HepG2 (cell line): ENCODE measurements around the gene MAP3K1. TPM values are rescaled to one million over a fixed set of nuclear protein-coding genes. Genes with fewer than 3 reads are reported as not detected.

ENCODE experiments used
- ATAC-seq: fragments of 200-7000 bp; cut with Tn5 transposase; 3 replicates; pipeline ENCODE4 v1.9.1; 2020; ENCODE audit warnings: mild to moderate bottlenecking, moderate library complexity
- BruUV-seq: library from RNA; stranded (reverse); fragments of 400-500 nt; replicated peaks from 2 replicates; lab custom pipeline; 2021; lab: Mats Ljungman, UMichigan
- CTCF ChIA-PET: fragments of 300-600 bp; formaldehyde crosslinking; extraction: SDS; loops from one replicate; lab custom pipeline; 2021; ENCODE audit warnings: low total read pairs, inconsistent platforms, low intra/inter-chr PET ratio; lab: Yijun Ruan, JAX
- POLR2A ChIA-PET: fragments of 350-600 bp; sonication (Branson Sonifier 250); formaldehyde crosslinking; loops from one replicate; lab custom pipeline; 2020; ENCODE audit warnings: antibody characterized with exemption, inconsistent platforms; lab: Yijun Ruan, JAX
- DNase-seq: peaks from one replicate; pipeline ENCODE4 v3.0.0-alpha.2; 2015; ENCODE audit warnings: low spot score
- FAIRE-seq: peaks from 3 replicates; lab custom pipeline; 2011; peaks lifted over from hg19 to GRCh38; lab: Jason Lieb, UNC
- H2AFZ ChIP-seq: one replicate; pipeline ENCODE4 v1.6.1; 2011; ENCODE audit warnings: low read length, inconsistent platforms
- H3K27ac ChIP-seq: fragments of 300-600 bp; 3 replicates; pipeline ENCODE4 v1.8.0; 2011; ENCODE audit warnings: mixed run types, mild to moderate bottlenecking, mixed read lengths, low read length, inconsistent platforms; ENCODE audit not compliant: insufficient read depth; ENCODE audit errors: extremely low read length
- H3K27me3 ChIP-seq, 2 experiments: fragments of 200-600 bp in 1 of 2; 2 replicates in 1 of 2; 3 replicates in 1 of 2; pipeline versions ENCODE4 v1.6.0 to v1.8.0; 2011; ENCODE audit warnings: low read length in 2 of 2, mild to moderate bottlenecking in 2 of 2, moderate library complexity in 2 of 2, inconsistent platforms in 1 of 2; ENCODE audit not compliant: insufficient read depth in 2 of 2, control insufficient read depth in 1 of 2
- H3K36me3 ChIP-seq, 2 experiments: fragments of 200-600 bp in 1 of 2; replicated peaks in 1 of 2; 2 replicates in 1 of 2; 3 replicates in 1 of 2; pipeline versions ENCODE4 v1.5.1 to v1.8.0; 2011; ENCODE audit warnings: low read length in 2 of 2, inconsistent platforms in 1 of 2; ENCODE audit not compliant: insufficient read depth in 2 of 2, control insufficient read depth in 1 of 2
- H3K4me1 ChIP-seq: 2 replicates; pipeline ENCODE4 v1.5.1; 2012; ENCODE audit warnings: low read length, inconsistent platforms; ENCODE audit not compliant: insufficient read depth
- H3K4me2 ChIP-seq: 2 replicates; pipeline ENCODE4 v1.6.0; 2011; ENCODE audit warnings: low read depth, low read length, inconsistent platforms
- H3K4me3 ChIP-seq, 3 experiments: fragments of 200-600 bp in 1 of 3; sonication (generic), shearing (Covaris generic) in 1 of 3; replicated peaks in 1 of 3; 2 replicates each; pipeline ENCODE4 v1.5.1; 2011 to 2016; ENCODE audit warnings: low read length in 3 of 3, inconsistent platforms in 2 of 3, low read depth in 2 of 3, mild to moderate bottlenecking in 2 of 3, control low read depth in 1 of 3, mixed read lengths in 1 of 3; ENCODE audit not compliant: insufficient read depth in 1 of 3
- H3K79me2 ChIP-seq: one replicate; pipeline ENCODE4 v1.6.1; 2011; ENCODE audit warnings: low read length, inconsistent platforms; ENCODE audit not compliant: insufficient read depth
- H3K9ac ChIP-seq: 2 replicates; pipeline ENCODE4 v1.6.0; 2011; ENCODE audit warnings: mild to moderate bottlenecking, low read depth, low read length, inconsistent platforms; ENCODE audit not compliant: insufficient read depth
- H3K9me3 ChIP-seq: 2 replicates; pipeline ENCODE4 v1.5.1; 2012; ENCODE audit warnings: mild to moderate bottlenecking, low read length
- H4K20me1 ChIP-seq: 2 replicates; pipeline ENCODE4 v1.6.0; 2011; ENCODE audit warnings: inconsistent platforms, mild to moderate bottlenecking, low read length, moderate library complexity; ENCODE audit not compliant: insufficient read depth
- AGO1 ChIP-seq: fragments of 200-400 bp; formaldehyde crosslinking; IDR thresholded peaks from 2 replicates; pipeline ENCODE4 v1.6.1; 2017; ENCODE audit warnings: mild to moderate bottlenecking, low read depth, low read length, moderate library complexity; ENCODE audit not compliant: poor library complexity, severe bottlenecking
- ATF4 ChIP-seq, 2 experiments: fragments of 450-650 bp in 1 of 2; sonication (generic) in 1 of 2; formaldehyde crosslinking; IDR thresholded peaks; 2 replicates each; pipeline versions ENCODE4 v1.5.0 to v1.8.0; 2020 to 2022; ENCODE audit warnings: mild to moderate bottlenecking in 1 of 2, missing genetic modification reagents in 1 of 2
- ATF6 ChIP-seq: sonication (generic); formaldehyde crosslinking; conservative IDR thresholded peaks from 2 replicates; pipeline ENCODE4 v1.4.0; 2020; ENCODE audit warnings: missing genetic modification reagents
- ERF ChIP-seq: IDR thresholded peaks from 2 replicates; pipeline ENCODE4 v1.6.1; 2018; ENCODE audit warnings: missing biosample characterization, missing genetic modification reagents
- GMEB2 ChIP-seq: IDR thresholded peaks from 2 replicates; pipeline ENCODE4 v1.6.1; 2016; ENCODE audit warnings: missing biosample characterization, missing genetic modification reagents, low read depth
- HDAC1 ChIP-seq: sonication (generic); formaldehyde crosslinking; IDR thresholded peaks from 2 replicates; pipeline ENCODE4 v1.5.1; 2020; ENCODE audit warnings: mild to moderate bottlenecking, missing genetic modification reagents
- HNRNPK ChIP-seq: fragments of 200-400 bp; formaldehyde crosslinking; IDR thresholded peaks from 2 replicates; pipeline ENCODE4 v1.6.1; 2018; ENCODE audit warnings: low read length, low read depth, moderate library complexity, mild to moderate bottlenecking; ENCODE audit not compliant: poor library complexity, severe bottlenecking
- KLF6 ChIP-seq: IDR thresholded peaks from 2 replicates; pipeline ENCODE4 v1.8.0; 2016; ENCODE audit warnings: missing biosample characterization, missing genetic modification reagents
- NAIF1 ChIP-seq: sonication (generic); formaldehyde crosslinking; IDR thresholded peaks from 2 replicates; pipeline ENCODE4 v1.5.0; 2020; ENCODE audit warnings: mild to moderate bottlenecking, missing genetic modification reagents, borderline replicate concordance
- NFIB ChIP-seq: sonication (generic); formaldehyde crosslinking; IDR thresholded peaks from 2 replicates; pipeline ENCODE4 v1.9.0; 2021; ENCODE audit warnings: missing genetic modification reagents, mild to moderate bottlenecking, borderline replicate concordance
- SMAD3 ChIP-seq: sonication (generic); formaldehyde crosslinking; IDR thresholded peaks from 2 replicates; pipeline ENCODE4 v1.4.0; 2020; ENCODE audit warnings: missing genetic modification reagents
- SOX5 ChIP-seq: IDR thresholded peaks from 2 replicates; pipeline ENCODE4 v1.6.1; 2016; ENCODE audit warnings: borderline replicate concordance
- TRIM24 ChIP-seq: sonication (generic); formaldehyde crosslinking; IDR thresholded peaks from 2 replicates; pipeline ENCODE4 v1.8.0; 2022; ENCODE audit warnings: mild to moderate bottlenecking, missing genetic modification reagents
- ZBTB21 ChIP-seq: sonication (generic); formaldehyde crosslinking; IDR thresholded peaks from 2 replicates; pipeline ENCODE4 v1.4.0; 2020; ENCODE audit warnings: missing genetic modification reagents
- ZBTB38 ChIP-seq: sonication (generic); formaldehyde crosslinking; IDR thresholded peaks from 2 replicates; pipeline ENCODE4 v1.5.1; 2020; ENCODE audit warnings: mild to moderate bottlenecking, missing genetic modification reagents
- ZFP82 ChIP-seq: sonication (generic); formaldehyde crosslinking; IDR thresholded peaks from 2 replicates; pipeline ENCODE4 v1.5.1; 2020; ENCODE audit warnings: mild to moderate bottlenecking, missing genetic modification reagents, borderline replicate concordance
- ZNF121 ChIP-seq: sonication (generic); formaldehyde crosslinking; IDR thresholded peaks from 2 replicates; pipeline ENCODE4 v1.5.0; 2020; ENCODE audit warnings: mild to moderate bottlenecking, missing genetic modification reagents
- ZNF180 ChIP-seq: sonication (generic); formaldehyde crosslinking; IDR thresholded peaks from 2 replicates; pipeline ENCODE4 v1.4.0; 2020; ENCODE audit warnings: low read depth, missing genetic modification reagents, borderline replicate concordance
- ZNF326 ChIP-seq: sonication (generic); formaldehyde crosslinking; IDR thresholded peaks from 2 replicates; pipeline ENCODE4 v1.4.0; 2020; ENCODE audit warnings: missing genetic modification reagents, borderline replicate concordance
- ZSCAN25 ChIP-seq: sonication (generic); formaldehyde crosslinking; IDR thresholded peaks from 2 replicates; pipeline ENCODE4 v1.8.0; 2022; ENCODE audit warnings: mild to moderate bottlenecking, missing genetic modification reagents
- WGBS: methylation state at CpG from one replicate; pipeline ENCODE4 v1.1.6; 2017; ENCODE audit warnings: low lambda C conversion rate; 5-methylcytosine and 5-hydroxymethylcytosine counted together
- in situ Hi-C: cut with HindIII; loops from 2 replicates; pipeline ENCODE4 v1.10.0; 2017; ENCODE audit warnings: low pct_unique_long_range_greater_than_20kb; ENCODE audit not compliant: extremely low pct_ligation_motif_present
- intact Hi-C: fragments of 100-400 bp; cut with micrococcal nuclease; formaldehyde crosslinking; loops from one replicate; pipeline ENCODE4 v1.10.0; 2022; ENCODE audit not compliant: unreplicated experiment
- polyA plus RNA-seq, 8 experiments: library from polyadenylated mRNA; depleted of rRNA in 3 of 8; stranded (reverse) in 7 of 8; unstranded in 1 of 8; fragments of >200 nt; fragmentation: Illumina TruSeq in 4 of 8; extraction: Trizol in 4 of 8; gene quantifications; 2 replicates each; pipeline versions ENCODE4 v1.2.1 to v1.2.3, GENCODE V29; 2011 to 2016; ENCODE audit warnings: low read depth in 4 of 8, missing spikeins in 1 of 8, mixed read lengths in 1 of 8; ENCODE audit not compliant: insufficient read depth in 1 of 8
- total RNA-seq, 5 experiments: library from RNA; depleted of rRNA; stranded (reverse); fragments of >200 nt; fragmentation: Illumina TruSeq; extraction: Trizol; gene quantifications; 2 replicates each; pipeline ENCODE4 v1.2.3, GENCODE V29; 2016; ENCODE audit warnings: low read depth in 1 of 5

Gene MAP3K1
- total and polyA plus RNA-seq, 2 of the 13 experiments (the other 11 are each of a cell fraction or from before 2014, with no cell fraction given), result 16.4 to 30.3 TPM

GRCh38 chr5:56910210-56910965, 95.0 kb downstream of the MAP3K1 start:
- FAIRE-seq, result no peak
- TF ChIP-seq ZSCAN25 (CRISPR knock-in tag), result no peak
- no peak for TF ChIP-seq ZBTB38
- TF ChIP-seq SOX5 (CRISPR knock-in tag), result no peak
- no peak for TF ChIP-seq TRIM24 (CRISPR knock-in tag)
- no peak for TF ChIP-seq ZNF326 (CRISPR knock-in tag)
- no peak for TF ChIP-seq NAIF1 (CRISPR knock-in tag)
- TF ChIP-seq KLF6 (CRISPR knock-in tag), result no peak
- TF ChIP-seq ATF4 (CRISPR knock-in tag; IDR thresholded peaks at IDR 0.05), result peak in 1 of 2 experiments; percentile 50; a peak in 2 of 4 replicates
- 0 out of 2 replicates have a peak, but pooled peaks have one; percentile 5 for TF ChIP-seq SMAD3 (CRISPR knock-in tag)
- TF ChIP-seq NFIB (CRISPR knock-in tag), result no peak
- TF ChIP-seq HNRNPK, result no peak
- TF ChIP-seq ERF, result 0 out of 2 replicates have a peak, but pooled peaks have one; percentile 11
- no peak for TF ChIP-seq ZNF121
- no peak for TF ChIP-seq ZFP82
- TF ChIP-seq HDAC1 (CRISPR knock-in tag), result peak; percentile 27; the same call in 1 of the 2 replicates
- TF ChIP-seq ZBTB21, result peak; percentile 84; the same call in 1 of the 2 replicates
- no peak for TF ChIP-seq ZNF180
- TF ChIP-seq AGO1, result no peak
- TF ChIP-seq GMEB2 (CRISPR knock-in tag), result no peak
- TF ChIP-seq ATF6 (CRISPR knock-in tag), result no peak

More at GRCh38 chr5:56910210-56910965, 95.0 kb downstream of the MAP3K1 start:
- Histone ChIP-seq H3K4me1 (peaks cover 26% of the 10 kb centered on the region), H3K9me3 (no peaks in the 10 kb centered on the region), H3K4me2 (peak overlapping the region; percentile 77), H3K27ac (peak overlapping the region; percentile 97), H2AFZ (peak overlapping the region; percentile 66), H3K9ac (peak overlapping the region; percentile 97), H3K36me3 (no peaks in the 10 kb centered on the region; a peak in 1 of 5 replicates), H3K27me3 (no peaks in the 10 kb centered on the region; a peak in 1 of 5 replicates), H4K20me1 (no peaks in the 10 kb centered on the region), H3K79me2 (peaks cover 12% of the 10 kb centered on the region), H3K4me3 (peak overlapping the region; percentile 55 to 86 (median 82))
- intact Hi-C loops (loop anchor here (5.0 kb wide), 1 partner anchor 42 kb away; the partner anchor contains the start of gene MIER3), in situ Hi-C loops (no loop called here)
- TSS peak; percentile 79 for BruUV-seq
- WGBS, result 5% methylated on average over 13 of the region's 29 CpGs
- CTCF ChIA-PET, result no interaction called here
- POLR2A ChIA-PET, result interaction anchor here (0.7 to 2.9 kb wide), 13 partner anchors 8 to 434 kb away, joined by 3 to 25 read pairs (median 6); partner anchors contain the start of gene GPBP1
- ATAC-seq (peak; percentile 24), DNase-seq (peak; percentile 61)
